Posterior vena cava (tissue), 2 donors: ENCODE data around the gene MPND. TPM values are rescaled to one million over a fixed set of nuclear protein-coding genes. Genes with fewer than 3 reads are reported as not detected.
A peak's percentile ranks its signal among the peaks of the same experiment; 100 is the strongest.

Experiments
- DNase-seq: peaks from one replicate; pipeline ENCODE4 v3.0.0-alpha.2; 2020; ENCODE audit warnings: low spot score
- intact Hi-C, 2 donors: fragments of 100-400 bp; cut with DNase I; formaldehyde crosslinking; loops; one replicate each; pipeline versions ENCODE4 v1.14.1 to v1.14.2; 2022 to 2023
- total RNA-seq, 2 donors: library from RNA; stranded (reverse); fragmentation: NEBNext Ultra II Directional; extraction: Animal tissue kit (Norgen Biotek cat#: 25700); gene quantifications; one replicate each; pipeline ENCODE4 v1.2.1, GENCODE V29; 2021
- donor health status: DM: yes; HTN: yes; CAD: no.
- donor health status: DM: yes; HTN: yes; CAD: no.

The MPND gene
- total RNA-seq, 2 donors from 2014 or later, result 11.2 to 12.1 TPM

DNA sequence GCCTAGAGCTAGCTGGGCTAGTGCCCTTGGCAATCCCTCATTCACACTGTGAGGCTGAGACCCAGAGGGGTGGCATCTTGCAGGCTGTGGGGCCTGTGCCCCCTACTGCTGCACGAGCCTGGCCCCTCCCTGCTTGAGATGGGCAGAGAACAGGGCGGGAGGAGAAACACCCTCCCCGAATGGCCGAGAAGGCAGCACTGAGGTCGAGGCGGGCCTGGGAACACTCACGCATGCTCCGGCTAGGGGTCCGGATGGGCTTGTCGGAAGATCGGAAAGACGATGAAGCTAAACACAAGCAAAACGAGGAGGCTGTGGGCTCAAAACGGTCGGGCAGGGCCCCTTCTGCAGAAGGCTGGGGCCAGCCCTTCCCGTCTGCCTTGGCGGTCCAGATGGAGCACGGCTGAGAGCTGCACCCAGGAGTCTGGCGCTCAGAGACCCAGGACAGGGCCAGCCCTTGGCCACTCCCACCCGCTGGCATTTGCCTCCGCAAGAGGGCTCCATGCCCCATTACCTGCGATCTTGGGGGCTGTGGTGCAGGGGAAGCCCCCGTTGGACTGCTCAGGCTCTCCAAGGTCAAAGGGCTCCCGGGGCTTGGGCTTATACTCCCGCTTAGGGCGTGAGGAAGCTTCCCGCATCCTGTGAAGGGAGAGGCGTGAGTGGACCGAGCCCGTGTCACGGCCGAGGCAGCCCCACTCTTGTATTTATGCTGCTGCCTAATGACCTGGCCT lies 18.9 kb downstream of the MPND start:
- intact Hi-C loops, result loop anchor here in 1 of 2 donors (5.0 kb wide), 1 partner anchor 35 kb away; no protein-coding TSS in a partner anchor
- peak; percentile 75 for DNase-seq

DNA sequence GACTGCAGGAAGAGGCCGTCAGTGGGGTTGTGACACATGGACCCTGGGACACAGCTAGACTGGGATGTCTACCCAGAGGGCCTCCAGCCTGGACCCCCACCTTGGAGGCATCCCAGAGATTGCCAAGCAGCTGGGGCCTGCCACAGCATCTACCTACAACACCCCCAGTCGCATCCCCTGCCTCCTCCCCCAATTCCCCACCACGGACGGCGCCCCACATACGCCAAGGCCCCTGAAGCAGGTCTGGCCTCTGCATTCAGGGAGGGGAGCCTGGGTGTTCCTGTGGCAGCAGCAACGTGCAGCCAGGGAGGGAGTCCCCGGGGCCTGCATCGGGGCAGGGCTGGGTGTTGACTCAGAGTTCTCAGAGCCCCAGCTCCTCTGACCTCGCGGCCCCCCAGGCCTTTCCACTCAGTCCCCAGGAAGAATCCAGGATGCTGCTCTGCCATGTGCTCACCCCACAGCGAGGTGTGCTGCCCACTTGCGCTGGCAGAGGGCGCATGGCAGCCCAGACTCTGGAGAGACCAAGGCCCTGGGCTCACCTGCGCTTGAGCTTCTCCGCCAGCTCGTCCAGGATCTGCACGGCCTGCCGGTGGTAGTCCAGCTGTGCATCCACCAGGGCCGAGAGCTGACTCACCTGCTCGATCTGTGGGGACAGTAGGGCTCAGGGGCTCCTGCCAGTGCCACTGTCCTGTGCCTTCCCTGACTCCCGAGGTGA lies 19.6 kb downstream of the MPND start:
- intact Hi-C loops, result loop anchor here in 1 of 2 donors (5.0 kb wide), 1 partner anchor 34 kb away; no protein-coding TSS in a partner anchor

DNA sequence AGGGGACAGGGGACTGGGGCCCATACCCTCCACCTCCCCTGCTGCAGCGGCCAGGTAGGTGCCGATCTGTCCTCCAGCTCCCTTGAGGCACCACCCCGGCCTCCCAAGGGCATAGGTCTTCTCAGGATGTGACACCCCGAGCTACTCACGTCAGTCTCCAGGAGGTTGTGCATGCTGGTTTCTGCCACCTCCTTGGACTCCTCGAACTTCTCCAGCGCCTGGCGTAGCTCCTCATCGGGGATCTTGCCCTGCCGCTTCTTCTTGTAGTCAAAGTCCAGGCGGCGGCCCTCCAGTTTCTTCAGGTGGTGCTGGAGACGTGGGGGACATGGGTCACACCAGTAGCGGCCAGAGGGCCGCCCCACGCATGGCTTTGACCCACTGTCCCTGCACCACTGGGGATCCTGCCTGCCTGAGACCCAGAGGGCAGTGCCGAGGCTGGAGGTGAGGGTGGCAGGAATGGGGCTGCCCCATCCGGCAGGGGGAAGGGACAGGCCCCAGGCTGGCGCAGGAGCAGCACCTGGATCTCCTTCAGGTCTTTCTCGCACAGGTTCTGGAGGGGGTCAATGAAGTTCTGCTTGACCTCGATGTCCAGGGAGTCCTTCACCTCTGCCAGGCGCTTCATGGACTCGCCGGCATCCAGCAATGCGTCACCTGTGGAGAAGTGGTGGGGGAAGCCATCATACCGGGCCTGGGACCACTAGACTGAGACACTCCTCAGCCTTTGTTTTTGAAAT lies 20.4 kb downstream of the MPND start:
- no peak for DNase-seq
- intact Hi-C loops, result loop anchor here in 1 of 2 donors (5.0 kb wide), 1 partner anchor 34 kb away; no protein-coding TSS in a partner anchor

More for the DNA sequence above, 19.6 kb downstream of the MPND start:
- DNase-seq, result no peak

DNA sequence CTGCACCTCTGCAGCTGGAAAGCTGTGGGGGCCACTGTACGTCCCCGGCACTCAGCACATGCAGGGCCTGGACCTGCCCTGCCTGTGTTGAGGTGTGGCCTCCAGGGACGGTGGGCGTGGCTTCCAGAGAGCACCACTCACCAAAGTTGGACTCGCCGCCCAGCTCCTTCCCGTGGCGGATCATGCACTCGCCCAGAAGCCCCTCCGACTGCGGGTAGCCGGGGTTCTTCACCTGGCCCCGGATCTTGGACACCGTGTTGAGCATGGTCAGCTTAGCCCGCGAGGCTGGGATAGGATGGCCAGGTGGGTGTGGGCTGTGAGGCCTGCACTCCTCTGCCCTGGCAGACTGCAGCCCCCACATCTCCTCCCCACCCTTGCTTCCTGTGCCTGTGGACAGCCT lies 22.0 kb downstream of the MPND start:
- DNase-seq, result no peak
- intact Hi-C loops, result no loop called here

DNA sequence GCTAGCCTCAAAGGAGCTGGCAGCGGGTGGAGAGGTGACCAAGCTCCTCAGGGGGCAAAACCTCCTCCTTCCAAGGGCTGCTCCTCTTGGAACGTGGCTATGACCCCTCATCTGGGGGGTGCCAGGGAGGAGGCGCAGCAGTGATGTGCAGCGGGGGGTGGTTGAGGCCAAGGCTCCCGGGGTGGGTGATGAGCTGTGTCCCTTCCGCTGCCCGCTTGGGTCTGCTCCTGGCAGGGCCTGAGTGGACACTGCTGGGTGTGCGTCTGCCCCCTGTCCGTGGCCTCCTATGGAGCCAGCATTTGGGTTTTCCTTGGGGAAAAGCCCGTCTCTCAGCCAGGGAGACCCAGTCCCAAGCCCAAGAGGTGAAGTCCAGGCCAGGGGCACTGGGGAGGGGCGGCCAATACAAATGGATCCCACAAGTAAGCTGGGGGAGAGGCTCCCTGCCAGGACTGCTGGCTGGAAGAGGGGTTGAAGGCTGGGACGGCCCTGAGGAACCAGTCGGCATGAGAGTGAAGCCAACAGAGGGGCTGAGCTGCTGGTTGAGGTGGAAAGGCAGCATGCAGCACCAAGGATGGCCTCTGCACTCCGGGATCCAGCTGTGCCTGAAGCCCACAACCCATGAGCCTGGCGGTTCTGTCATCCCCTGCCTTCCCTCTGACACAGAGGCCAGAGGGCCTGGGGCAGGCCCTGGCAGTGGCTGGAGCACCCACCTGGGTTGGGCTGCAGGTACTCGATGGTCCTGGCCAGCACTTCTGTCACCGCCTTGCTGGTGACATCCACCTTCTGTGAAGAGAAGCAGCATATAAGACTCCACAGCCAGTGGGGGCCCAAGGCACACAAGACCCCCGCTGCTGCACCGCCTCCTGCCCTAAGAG lies 22.7 kb downstream of the MPND start:
- intact Hi-C loops, result no loop called here
- DNase-seq, result peak; percentile 70

DNA sequence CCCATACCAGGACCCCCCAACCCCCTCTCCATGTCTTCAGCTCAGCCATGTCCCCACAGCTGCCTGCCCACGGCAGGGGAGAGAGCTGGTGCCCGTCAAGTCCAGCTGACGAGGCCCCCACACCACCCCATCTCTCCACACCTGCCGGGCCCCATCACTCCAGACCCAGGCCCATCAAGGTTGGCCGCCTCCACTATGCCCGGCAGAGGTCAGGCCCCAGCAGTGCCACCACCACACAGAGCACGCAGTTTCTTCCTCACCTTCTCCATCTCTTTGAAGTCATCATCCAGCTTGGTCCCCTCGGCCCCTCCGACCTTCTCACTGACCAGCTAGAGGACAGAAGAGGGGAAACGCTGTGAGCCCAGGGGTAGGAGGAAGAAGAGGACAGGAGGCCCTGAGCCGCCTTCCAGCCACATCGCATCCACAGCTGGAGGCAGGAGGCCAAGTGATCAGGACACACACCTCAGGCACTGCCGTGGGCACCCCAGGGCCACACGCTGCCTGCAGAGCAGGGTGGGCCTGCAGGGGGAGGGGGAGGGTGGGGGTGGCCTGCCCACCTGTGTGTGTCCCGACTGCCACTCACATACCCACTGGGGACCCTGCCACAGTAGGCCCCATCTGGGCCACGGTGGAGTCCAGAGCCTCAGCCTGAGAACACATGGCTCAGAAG lies 23.4 kb downstream of the MPND start:
- peak; percentile 77 for DNase-seq
- intact Hi-C loops, result no loop called here

DNA sequence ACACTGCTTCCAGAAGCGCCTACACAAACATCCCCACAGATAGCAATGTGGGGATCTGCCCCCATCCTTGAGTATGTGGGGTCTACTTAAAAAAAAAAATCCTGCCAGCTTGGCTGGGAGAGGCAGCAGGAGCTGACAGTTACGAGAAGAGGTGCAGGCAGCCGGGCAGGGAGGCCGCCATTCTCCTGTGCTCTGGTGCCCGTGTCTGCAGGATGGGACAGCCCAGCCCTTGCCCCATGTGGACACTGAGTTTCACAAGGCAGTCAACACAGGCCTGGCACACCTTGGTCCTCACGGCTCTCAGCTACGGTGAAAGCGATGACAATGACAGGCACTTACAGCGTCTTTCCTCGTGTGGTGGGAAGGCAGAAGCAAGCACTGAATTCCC lies 24.0 kb downstream of the MPND start:
- no peak for DNase-seq
- intact Hi-C loops, result no loop called here

DNA sequence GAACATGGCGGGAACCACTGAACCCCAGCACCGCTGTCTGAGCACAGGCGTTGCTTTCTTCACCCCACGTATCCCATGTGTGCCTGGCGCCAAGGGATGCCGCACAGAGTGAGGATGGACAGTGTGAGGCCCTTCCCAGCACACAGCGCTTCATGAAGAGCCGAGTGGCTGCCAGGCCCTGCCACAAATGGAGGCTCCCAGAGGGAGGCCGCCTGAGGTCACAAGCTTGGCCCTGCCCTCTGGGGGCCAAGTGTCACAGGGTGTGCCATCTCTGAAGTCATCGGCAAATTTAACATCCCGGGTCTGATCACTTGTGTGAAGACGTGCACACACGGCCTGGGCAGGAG lies 24.4 kb downstream of the MPND start:
- intact Hi-C loops, result no loop called here
- peak; percentile 79 for DNase-seq

DNA sequence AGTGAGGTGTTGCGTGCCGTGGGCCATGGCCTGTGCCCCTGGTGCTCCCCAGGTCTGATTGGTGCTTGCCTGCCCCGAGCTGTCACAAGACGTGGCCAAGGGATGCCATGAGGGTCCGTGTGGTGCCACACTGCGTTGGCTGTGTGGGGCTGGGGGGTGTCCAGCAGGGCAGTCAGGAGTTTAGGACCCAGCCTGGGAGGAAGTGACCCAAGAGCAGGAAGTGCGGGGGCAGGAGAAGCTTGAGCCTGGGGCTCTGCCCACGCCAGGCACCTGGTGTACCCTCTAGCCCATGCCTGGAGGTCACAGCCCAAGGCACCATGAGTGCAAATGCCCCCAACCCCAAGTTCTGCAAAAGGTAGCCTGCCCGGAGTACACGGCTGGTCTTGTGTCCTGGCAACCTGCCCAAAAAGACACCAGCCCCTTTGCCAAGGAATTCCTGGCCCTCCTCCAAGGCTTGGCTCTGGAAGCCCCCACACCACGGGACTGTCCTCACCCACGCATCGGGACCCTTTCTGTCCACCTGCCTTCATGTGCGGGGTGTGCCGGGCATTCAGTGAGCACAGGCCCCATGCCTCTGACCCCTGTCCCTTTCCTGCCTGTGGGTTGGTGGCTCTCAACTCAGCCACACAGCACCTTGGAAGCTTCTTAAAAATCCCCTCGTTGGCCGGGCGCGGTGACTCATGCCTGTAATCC lies 24.9 kb downstream of the MPND start:
- DNase-seq, result peak; percentile 78
- intact Hi-C loops, result no loop called here

DNA sequence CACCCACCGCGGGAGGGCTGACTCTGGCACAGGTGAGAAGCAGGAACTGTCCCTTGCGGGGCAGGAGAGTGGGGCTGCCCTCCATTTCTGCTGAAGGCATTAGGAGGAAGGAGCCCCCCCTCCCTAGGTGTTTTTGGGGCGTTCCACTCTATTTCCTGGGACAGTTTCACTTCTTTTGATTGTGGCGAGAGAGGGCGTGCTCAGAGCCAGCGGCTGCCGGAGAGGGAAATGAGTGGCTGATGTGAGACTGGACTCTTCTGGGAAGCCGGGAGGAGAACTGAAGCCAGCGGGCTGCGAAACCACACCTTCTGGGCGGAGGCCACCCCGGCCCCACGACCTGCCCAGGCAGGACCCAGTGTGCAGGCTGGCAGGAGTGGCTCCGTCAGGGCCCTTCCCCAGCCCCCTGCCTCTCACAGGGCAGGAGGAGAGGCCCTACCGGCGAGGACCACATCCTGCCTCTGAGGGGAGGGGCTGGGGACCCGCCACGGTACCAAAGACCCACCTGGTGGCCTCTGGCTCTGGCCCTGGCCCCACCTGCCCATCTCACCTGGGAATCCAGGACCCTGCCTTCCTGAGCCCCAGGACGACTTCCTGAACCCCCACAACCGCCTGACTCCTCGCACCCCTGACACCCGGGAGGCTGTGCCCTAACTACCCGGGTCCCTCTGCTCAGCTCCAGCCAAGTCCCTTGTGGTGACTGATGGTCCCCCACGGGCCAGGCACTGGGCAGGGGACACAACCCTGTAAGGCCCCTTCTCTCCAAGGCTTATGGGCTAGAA lies 25.9 kb downstream of the MPND start:
- peak; percentile 91 for DNase-seq
- intact Hi-C loops, result no loop called here

DNA sequence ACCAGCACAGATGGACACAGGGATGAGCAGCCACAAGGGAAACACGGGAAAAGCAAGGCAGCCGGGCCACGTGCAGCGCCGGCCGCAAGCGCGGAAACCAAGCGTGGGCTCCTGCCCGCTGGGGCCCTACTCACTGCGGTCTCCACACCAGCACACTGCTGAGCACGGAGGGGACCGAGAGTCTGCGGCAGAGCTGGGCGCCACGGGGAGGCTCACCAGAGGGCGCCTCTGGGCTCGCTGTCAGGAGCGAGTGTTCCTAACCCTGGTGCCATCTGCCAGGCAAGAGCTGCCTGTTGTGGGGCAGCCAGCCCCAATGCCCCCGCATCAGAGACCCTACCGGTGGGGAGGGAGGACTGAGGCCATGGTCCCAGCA lies 26.5 kb downstream of the MPND start:
- intact Hi-C loops, result no loop called here
- peak; percentile 88 for DNase-seq

DNA sequence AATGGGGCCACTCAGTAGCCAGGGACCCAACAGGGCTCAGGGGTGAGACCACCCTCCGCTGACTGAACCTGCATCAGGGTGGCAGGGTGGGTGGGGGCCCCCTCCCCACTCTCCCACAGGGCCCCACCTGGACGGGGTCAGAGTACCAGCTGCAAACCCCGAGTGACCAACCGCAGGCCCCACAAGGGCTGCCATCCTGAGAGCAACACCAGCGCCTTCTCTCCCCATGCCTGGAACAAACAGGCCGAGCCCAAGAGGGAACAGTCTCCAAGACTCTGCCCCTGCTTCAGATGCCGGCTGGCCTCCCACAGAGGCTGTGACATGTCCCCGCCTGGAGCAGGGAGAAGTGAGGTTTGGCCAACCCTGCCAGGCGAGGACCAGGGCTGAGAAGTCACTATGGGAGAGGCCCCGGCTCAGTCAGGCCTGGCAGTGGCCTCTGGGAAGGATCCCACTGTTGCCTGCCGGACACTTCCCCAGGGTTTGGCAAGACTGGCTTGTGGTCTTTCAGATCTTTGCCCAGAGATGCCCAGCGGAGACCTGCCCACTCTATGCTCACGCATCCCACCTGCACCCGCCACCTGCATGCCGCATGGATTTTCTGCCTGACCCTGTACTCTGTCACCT lies 27.2 kb downstream of the MPND start:
- no peak for DNase-seq
- intact Hi-C loops, result no loop called here

DNA sequence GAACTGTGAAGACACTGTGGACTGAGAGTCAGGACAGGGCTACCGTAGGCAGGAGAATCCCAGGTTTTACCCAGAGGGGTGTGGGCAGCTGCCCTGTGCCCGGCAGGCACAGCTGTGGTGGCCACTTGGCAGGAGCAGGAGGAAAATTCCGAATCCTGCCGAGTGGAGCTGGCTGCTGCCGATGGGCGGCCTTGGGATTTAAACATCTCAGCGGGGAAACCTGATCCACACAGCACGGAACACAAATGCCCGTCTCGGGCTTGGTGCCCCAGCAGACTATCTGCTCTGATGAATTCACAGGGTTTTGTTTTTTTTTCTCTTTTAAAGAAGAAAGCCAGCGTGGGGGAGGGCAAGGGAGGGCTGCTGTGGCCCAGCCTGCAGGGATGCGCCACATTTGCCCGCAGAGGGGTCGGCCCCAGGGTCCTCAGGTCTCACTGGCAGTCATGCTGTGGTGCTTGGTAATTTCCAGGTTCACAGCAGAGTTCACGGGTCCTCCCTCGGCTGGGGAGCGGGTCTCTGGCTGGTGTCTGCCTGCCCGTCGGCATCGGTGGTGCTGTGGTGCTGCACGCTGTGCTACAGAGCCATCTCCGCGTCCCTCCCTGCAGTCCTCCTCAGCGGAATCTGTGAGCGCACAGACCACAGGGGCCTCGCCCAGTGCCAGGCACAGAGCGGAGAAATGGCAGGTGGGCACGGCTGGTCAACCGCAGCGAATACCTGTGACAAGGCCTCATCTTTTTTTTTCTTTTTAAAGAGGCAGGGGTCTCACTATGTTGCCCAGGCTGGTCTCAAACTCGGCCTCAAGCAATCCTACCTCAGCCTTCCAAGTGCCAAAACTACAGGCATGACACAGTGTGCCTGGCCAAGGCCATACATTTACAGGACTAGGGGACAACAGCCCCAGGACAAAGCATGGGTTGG lies 28.1 kb downstream of the MPND start:
- intact Hi-C loops, result loop anchor here in 1 of 2 donors (2.0 kb wide), 1 partner anchor 27 kb away; no protein-coding TSS in a partner anchor
- peak; percentile 78 for DNase-seq

DNA sequence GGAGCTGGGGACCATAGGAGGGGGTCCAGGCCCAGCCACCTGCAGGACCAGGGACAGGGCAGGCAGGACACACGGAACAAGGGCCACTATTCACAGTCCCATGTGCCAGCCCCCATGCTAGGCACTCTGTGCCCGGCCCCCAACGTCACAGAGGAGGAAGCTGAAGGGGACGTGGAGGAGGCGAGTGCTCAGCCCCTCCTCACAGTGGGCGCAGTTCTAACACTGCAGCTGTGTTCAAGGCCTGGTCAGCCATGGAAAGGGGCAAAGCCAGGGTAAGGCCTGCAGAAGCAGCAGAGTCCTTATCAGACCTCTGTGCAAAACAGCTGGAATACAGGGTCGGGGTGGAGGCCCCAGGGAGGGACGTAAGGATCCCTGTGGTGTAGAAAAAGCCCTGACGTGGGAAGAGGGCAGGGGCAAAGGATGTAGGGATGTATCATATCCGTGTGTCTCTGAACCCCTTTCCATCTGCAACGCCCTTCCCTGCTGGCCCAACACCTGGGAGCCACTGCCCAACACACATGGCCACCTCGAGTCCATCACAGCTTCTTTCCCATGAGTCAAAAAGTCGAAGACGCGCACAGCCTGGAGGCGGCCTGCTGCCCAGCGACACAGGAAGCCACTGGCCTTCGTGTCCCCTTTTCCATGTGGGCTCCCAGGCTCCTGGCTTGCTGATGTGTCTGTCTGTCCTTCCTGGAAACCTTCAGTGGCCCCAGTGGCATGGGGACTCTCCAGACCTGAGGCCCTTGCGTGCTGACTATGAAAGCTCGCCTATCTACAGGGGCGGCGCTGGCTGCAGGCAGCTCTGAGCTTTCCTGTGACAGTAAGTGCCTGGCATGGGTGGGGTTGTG lies 29.0 kb downstream of the MPND start:
- intact Hi-C loops, result loop anchor here in 1 of 2 donors (2.0 kb wide), 1 partner anchor 28 kb away; no protein-coding TSS in a partner anchor
- no peak for DNase-seq

DNA sequence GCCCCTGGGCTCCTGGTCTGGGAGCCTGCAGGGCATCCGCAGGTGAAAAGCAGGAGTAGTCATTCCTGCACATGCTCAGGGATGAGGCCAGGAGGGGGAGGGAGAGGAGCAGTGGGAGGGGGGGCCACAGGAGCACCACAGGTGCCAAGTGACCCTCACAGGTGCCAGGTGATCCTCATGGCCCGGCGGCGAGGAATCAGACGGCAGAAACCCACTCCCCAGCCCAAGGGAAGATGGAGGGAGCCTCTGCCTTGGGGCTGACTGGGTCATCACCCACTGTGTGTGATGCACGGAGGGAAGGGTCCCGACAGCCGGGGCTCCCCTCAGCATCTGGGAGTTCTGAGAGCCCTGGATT lies 29.6 kb downstream of the MPND start:
- intact Hi-C loops, result loop anchor here in 1 of 2 donors (2.0 kb wide), 1 partner anchor 28 kb away; no protein-coding TSS in a partner anchor
- no peak for DNase-seq
